Measurements from ENCODE around the gene MTX1.
"Not testable (repeated sequence)": the region's sequence is repeated elsewhere in the genome, so short reads cannot be mapped to it uniquely, and the experiment has no call there.

MTX1 gene

GRCh38 chr1:155209312-155209721 is 822 bp downstream of the MTX1 start:
- DNase-seq: no peak

DNA sequence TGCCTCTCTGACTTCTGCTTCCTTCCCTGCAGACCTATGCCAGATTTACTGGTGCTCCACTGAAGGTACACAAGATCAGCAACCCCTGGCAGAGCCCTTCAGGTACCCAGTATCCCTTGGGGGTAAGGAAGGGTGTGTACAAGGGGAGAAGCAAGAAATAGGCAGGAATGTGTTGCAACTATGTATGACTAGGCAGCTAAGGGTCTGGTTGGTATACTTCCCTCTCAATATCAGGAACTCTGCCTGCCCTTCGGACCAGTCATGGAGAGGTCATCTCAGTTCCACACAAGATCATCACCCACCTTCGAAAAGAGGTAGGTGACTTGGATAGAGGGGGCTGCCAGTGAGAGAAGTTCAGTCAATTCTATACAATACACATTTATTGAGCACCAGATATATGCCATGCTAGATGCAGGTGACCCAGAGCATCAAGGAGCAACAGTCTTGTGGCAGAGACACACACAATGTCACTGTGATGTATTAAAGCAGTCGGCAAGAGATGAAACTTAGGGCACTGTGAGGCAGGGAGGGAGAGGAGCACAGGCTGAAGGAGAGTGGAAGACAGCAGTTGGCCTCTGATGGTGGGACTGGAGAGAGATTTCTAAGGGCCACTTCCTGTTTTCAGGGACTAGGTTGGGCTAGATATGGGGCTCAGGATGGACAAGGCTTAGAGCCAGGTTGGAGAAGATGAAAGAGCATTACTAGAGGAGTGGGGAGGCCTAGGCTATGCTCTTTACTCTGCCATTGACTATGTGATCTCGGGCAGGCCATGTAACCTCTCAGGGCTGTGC is 2.0 kb downstream of the MTX1 start:
- DNase-seq: no peak

- DNase-seq: not testable (repeated sequence)
Observed at GRCh38 chr1:155211381-155212050, 3.0 kb downstream of the MTX1 start.

DNA sequence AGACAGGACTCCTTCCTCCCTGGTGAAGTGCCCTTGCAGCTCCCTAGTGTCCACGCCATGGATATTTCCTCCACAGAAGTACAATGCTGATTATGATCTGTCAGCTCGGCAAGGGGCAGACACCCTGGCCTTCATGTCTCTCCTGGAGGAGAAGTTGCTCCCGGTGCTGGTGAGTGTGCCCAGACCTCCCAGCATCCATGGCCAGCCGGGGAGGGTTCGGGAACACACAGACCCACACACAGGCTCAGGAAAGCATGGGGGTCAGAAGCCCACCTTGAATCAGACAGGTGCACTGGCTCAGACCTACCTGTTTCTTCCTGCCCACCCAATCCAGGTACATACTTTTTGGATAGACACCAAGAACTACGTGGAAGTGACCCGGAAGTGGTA is 3.6 kb downstream of the MTX1 start:
- not testable (repeated sequence) for DNase-seq

- not testable (repeated sequence) for DNase-seq
Observed at GRCh38 chr1:155214702-155215101, 6.2 kb downstream of the MTX1 start.

- peak; percentile 71 for DNase-seq
Observed at GRCh38 chr1:155218854-155219591, 10.5 kb downstream of the MTX1 start.

DNA sequence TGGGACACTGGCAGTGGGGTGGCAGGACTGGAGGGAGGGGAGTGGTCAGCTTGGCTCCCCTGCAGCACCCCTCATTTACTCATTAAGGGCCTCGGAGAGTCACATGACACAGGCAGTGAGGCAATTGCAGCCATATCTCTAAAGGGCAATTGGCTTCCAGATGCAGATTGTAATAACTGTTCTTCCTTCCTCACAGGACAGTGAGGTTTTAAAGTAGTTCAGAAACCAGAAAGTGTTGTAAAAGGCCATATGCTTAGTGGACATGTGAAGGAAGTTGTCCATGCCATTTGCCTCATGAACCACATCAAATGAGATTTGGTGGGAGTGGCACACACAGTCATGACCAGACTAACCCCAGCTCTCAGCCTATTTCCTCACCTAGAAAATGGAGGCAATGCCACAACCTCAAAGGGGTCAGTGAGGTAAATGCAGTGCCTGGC is 11.1 kb downstream of the MTX1 start:
- peak; percentile 25 for DNase-seq

- DNase-seq: not testable (repeated sequence)
Observed at GRCh38 chr1:155220211-155220965, 11.9 kb downstream of the MTX1 start.

- DNase-seq: no peak
Observed at GRCh38 chr1:155223047-155223446, 14.6 kb downstream of the MTX1 start.

GRCh38 chr1:155225404-155225759 is 16.9 kb downstream of the MTX1 start:
- DNase-seq: not testable (repeated sequence)

DNA sequence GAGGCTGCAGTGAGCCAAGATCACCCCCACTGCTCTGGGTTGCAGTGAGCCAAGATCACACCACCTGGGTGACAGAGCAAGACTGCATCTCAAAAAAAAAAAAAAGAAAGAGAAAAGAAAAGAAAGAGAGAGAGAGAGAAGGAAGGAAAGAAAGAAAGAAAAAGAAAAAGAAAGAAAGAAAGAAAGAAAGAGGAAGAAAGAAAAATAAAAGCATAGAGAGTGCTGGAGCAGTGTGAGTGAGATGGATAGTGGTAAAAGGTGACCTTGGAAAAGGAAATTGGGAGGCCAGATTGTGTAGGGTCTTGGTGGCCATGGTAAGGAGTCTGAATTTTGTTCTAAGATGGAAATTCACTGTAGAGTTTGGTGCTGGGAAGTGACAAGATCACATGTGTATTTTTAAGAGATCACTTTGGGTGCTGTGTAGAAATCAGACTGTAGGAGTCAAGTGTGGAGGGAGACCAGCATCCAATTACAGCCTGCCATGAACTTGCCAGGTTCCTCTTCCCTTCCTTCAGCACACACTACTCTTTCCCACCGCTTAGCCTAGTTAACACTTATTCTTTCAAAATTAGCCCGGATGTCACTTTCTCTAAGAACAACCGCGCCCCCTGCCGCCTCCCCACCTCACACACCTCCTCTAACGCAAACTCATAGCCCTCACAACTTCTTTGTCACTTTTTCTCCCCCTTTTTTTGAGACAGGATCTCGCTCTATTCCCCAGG is 17.9 kb downstream of the MTX1 start:
- DNase-seq: peak; percentile 71

DNA sequence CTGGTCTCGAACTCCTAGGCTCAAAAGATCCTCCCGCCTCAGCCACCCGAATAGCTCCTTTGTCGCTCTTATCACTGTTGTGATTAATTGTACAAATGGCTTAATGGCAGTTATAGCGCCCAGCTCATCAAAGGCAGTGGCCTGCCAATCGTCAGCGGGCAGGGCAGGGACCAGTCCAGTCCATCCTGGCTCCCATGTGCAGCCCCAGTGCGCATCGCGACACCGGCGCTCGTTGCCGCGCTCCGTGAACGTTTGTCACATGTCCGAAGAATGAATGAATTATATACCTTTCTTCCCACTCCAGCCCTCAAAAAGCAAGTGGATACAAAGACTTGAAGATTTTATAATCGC is 18.4 kb downstream of the MTX1 start:
- peak; percentile 64 for DNase-seq

DNA sequence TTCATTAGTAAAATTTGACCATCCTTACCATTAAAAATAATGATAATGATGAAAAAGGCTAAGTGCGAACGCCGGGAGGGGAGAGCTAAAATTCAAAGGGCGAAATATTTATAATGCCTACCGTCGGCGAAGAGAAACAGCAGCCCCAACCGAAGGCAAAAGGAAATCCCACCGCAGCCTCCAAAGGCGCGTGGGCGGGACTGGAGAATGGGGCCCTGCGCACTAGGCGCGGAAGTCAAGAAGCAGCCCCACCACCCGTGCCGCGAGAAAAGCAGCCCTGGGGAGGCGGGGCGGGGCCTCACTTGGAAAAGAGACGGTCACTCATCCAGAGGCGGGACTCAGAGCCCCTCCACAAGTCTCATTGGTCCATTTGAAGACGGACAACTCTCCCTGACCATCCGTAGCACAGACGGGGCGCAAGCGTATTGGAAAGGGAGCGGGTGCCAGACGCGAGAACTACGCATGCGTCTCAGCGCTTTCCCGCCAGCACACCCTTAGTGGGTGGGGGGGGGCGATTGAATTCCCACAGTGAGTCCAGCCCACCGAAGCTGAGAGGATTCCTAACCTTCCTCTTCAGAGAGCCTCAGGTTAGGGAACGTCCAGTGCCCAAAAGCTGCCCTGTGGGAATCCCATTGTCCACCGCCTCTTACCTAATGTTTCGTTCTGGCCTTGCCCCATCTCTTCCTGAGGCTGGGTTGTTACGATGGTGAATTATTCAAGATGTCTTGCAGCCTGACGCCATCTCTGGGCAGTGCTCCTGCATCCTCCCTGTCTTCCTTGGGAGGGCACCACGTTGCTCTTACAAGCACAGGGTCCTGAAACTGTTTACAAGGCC is 19.0 kb downstream of the MTX1 start:
- peak; percentile 99 for DNase-seq

GRCh38 chr1:155228096-155228427 is 19.6 kb downstream of the MTX1 start:
- no peak for DNase-seq

DNA sequence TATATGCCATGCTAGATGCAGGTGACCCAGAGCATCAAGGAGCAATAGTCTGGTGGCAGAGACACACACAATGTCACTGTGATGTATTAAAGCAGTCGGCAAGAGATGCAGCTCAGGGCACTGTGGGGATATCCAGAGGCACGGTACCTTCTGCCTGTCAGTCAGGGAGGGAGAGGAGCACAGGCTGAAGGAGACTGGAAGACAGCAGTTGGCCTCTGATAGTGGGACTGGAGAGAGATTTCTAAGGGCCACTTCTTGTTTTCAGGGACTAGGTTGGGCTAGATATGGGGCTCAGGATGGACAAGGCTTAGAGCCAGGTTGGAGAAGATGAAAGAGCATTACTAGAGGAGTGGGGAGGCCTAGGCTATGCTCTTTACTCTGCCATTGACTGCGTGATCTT is 22.8 kb downstream of the MTX1 start:
- not testable (repeated sequence) for DNase-seq

DNA sequence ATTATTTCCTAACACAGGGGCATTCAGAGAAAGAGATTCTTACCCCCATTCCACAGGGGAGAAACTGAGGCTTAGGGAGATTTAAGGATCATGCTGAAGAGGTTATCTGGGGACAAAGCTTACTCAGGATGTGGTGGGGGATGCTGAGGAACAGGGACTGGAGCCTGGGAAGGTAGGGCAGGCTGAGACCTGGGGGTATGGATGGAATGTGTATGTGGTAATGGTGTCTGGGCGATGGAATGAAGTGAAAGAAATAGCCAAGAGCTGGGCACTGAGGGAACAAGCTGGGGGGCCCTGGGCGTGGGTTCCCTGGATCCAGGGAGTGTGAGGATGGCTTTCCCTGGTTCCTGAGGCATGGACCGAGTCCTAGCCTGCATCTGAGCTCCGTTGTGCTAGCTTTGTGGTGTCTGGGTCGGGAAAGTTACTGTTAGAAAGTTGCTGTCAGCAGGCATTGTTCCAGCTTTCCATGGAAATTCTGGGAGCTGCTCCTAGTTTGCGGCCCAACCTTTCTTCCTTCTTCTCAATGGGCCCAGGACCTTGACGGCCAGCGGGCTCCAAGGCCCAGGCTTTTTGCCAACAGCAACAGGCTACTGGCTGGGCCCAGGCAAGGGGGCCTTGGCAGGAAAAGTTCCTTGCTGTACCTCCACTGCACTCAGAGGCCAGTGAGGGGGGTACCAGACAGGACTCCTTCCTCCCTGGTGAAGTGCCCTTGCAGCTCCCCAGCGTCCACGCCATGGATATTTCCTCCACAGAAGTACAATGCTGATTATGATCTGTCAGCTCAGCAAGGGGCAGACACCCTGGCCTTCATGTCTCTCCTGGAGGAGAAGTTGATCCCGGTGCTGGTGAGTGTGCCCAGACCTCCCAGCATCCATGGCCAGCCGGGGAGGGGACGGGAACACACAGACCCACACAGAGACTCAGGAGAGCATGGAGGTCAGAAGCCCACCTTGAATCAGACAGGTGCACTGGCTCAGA is 23.8 kb downstream of the MTX1 start:
- not testable (repeated sequence) for DNase-seq

GRCh38 chr1:155233502-155233901 is 25.0 kb downstream of the MTX1 start:
- not testable (repeated sequence) for DNase-seq

GRCh38 chr1:155235375-155235774 is 26.9 kb downstream of the MTX1 start:
- DNase-seq: not testable (repeated sequence)

DNA sequence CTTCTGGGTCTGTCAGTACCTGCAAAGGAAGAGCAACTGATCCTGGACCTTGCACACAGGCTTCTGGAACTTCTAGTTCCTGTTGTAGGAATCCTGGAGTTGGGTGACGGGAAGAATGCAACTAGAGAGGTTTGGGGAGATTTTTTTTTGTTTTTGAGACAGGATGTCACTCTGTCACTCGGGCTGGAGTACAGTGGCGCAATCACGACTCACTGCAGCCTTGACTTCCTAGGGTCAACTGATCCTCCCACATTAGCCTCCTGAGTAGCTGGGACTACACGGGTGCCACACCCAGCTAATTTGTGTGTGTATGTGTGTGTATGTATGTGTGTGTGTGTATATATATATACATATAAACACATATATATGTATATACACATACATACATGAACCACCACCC is 28.0 kb downstream of the MTX1 start:
- DNase-seq: no peak

- peak; percentile 76 for DNase-seq
Observed at GRCh38 chr1:155241069-155241679, 32.7 kb downstream of the MTX1 start.

Measured in NCI-H2227 treated with DMSO at 0.1 percent for 48 hours (cell line).